Suprapubic skin (tissue), 4 donors: ENCODE data around the gene SLC16A3. TPM values are rescaled to one million over a fixed set of nuclear protein-coding genes. Genes with fewer than 3 reads are reported as not detected.
"Not testable (repeated sequence)": the region's sequence is repeated elsewhere in the genome, so short reads cannot be mapped to it uniquely, and the experiment has no call there.

Experiments used
- DNase-seq, 2 donors: peaks; one replicate each; pipeline ENCODE4 v3.0.0-alpha.2; 2019; ENCODE audit warnings: low spot score in 2 of 2
- H3K27ac ChIP-seq: fragments of 200-600 bp; sonication (generic); one replicate; pipeline ENCODE4 v1.5.1; 2019
- H3K27me3 ChIP-seq: fragments of 200-600 bp; sonication (generic); one replicate; pipeline ENCODE4 v1.5.1; 2019
- H3K36me3 ChIP-seq: fragments of 200-600 bp; sonication (generic); one replicate; pipeline ENCODE4 v1.5.1; 2019
- H3K4me1 ChIP-seq: fragments of 200-600 bp; sonication (generic); one replicate; pipeline ENCODE4 v1.5.1; 2019
- H3K4me3 ChIP-seq: fragments of 200-600 bp; sonication (generic); one replicate; pipeline ENCODE4 v1.5.1; 2019; ENCODE audit warnings: mild to moderate bottlenecking
- H3K9me3 ChIP-seq: fragments of 200-600 bp; sonication (generic); one replicate; pipeline ENCODE4 v1.5.1; 2019
- EP300 ChIP-seq: sonication (generic); formaldehyde crosslinking; IDR thresholded peaks from one replicate; pipeline ENCODE4 v1.6.1; 2017; ENCODE audit warnings: antibody characterized with exemption
- POLR2A ChIP-seq, 2 donors: fragments of 450-650 bp; IDR thresholded peaks; one replicate each; pipeline ENCODE4 v1.6.1; 2017; ENCODE audit warnings: antibody characterized with exemption in 2 of 2, mild to moderate bottlenecking in 2 of 2, moderate library complexity in 2 of 2
- POLR2AphosphoS5 ChIP-seq, 3 donors: sonication (generic); formaldehyde crosslinking; IDR thresholded peaks; one replicate each; pipeline ENCODE4 v1.6.1; 2017; ENCODE audit warnings: antibody characterized with exemption in 3 of 3
- WGBS: methylation state at CpG from one replicate; pipeline ENCODE4 v1.1.5; 2018; 5-methylcytosine and 5-hydroxymethylcytosine counted together
- total RNA-seq, 4 donors: library from RNA; depleted of rRNA; stranded (reverse); fragments of >200 nt; gene quantifications; one replicate each; pipeline ENCODE4 v1.1.0, GENCODE V29; 2016
- TF ChIP-seq, protein P1 (sequence below), 2 donors: fragments of 200-600 bp in 1 of 2; fragments of 450-650 bp in 1 of 2; sonication (generic) in 1 of 2; IDR thresholded peaks; one replicate each; pipeline ENCODE4 v1.5.1; 2016 to 2019; ENCODE audit warnings: antibody characterized with exemption in 2 of 2, mild to moderate bottlenecking in 1 of 2, moderate library complexity in 1 of 2

The SLC16A3 gene
- total RNA-seq, 4 donors from 2014 or later = 3.6 to 7.6 (median 4.5) TPM

DNA sequence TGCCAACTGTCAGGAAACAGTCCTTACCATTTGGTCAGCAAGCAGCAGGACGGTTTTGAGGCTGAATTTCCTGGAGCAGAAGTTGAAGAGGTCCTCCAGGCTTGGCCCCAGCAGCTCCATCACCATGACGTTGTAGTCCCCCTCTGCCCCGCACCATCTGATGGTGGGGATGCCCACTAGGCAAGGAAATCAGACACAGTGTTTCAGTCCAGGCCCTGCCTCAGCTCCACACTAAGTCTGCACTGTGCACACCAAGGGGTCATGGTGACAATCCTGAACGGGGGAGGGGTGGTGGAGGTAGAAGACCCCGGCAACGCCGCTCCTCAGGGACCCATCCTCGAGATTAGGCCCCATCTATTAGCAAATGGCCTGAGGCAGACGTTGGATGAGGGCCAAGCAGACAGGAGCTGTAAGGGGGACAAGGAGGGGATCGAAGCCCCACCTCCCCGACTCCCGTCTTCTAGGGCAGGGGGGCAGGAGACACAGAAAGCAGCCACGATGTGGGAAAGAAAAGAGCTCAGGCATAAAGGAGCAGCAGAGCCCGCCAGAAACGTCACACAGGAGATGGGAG, 26.6 kb downstream of the SLC16A3 start:
- DNase-seq = peak in 1 of 2 donors; percentile 65
- no peaks in the 10 kb centered on the region for H3K9me3 ChIP-seq
- H3K27me3 ChIP-seq = no peaks in the 10 kb centered on the region
- no peak overlapping the region for H3K4me3 ChIP-seq
- H3K27ac ChIP-seq = no peak overlapping the region
- no peak for TF ChIP-seq POLR2A (IDR thresholded peaks at IDR 0.05)
- TF ChIP-seq POLR2AphosphoS5 (IDR thresholded peaks at IDR 0.05) = no peak
- TF ChIP-seq, protein P1, sequence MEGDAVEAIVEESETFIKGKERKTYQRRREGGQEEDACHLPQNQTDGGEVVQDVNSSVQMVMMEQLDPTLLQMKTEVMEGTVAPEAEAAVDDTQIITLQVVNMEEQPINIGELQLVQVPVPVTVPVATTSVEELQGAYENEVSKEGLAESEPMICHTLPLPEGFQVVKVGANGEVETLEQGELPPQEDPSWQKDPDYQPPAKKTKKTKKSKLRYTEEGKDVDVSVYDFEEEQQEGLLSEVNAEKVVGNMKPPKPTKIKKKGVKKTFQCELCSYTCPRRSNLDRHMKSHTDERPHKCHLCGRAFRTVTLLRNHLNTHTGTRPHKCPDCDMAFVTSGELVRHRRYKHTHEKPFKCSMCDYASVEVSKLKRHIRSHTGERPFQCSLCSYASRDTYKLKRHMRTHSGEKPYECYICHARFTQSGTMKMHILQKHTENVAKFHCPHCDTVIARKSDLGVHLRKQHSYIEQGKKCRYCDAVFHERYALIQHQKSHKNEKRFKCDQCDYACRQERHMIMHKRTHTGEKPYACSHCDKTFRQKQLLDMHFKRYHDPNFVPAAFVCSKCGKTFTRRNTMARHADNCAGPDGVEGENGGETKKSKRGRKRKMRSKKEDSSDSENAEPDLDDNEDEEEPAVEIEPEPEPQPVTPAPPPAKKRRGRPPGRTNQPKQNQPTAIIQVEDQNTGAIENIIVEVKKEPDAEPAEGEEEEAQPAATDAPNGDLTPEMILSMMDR (IDR thresholded peaks at IDR 0.05) = no peak
- TF ChIP-seq EP300 = no peak
- H3K36me3 ChIP-seq = peaks cover 96% of the 10 kb centered on the region
- H3K4me1 ChIP-seq = peaks cover 4% of the 10 kb centered on the region
- WGBS = 75% methylated on average over 15 of the region's 15 CpGs

DNA sequence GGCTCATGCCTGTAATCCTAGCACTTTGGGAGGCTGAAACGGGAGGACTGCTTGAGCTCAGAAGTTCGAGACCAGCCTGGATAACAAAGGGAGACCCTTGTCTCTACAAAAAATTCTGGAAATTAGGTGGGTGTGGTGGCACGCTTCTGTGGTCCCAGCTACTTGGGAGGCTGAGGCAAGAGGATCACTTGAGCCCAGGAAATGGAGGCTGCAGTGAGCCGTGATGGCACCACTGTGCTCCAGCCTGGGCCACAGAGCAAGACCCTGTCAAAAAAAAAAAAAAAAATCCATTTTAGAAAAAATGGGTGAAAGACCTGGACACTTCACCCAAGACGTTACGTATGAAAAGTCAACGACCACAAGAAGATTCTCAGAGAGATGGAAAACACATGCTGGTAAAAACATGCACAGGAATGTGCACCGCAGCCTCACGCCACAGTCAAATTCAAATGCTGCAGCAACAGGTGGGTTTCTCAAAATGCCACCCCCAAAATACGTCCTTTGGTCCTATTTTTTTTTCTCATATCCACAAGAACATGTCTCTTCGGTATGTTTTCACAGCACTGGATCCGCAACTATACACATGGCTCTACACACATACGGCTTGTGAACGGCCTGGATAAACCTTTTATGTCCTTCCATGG, 27.5 kb downstream of the SLC16A3 start:
- Histone ChIP-seq H3K4me3 (no peak overlapping the region), H3K4me1 (peaks cover 4% of the 10 kb centered on the region), H3K36me3 (peaks cover 96% of the 10 kb centered on the region), H3K27ac (no peak overlapping the region), H3K27me3 (no peaks in the 10 kb centered on the region), H3K9me3 (no peaks in the 10 kb centered on the region)
- 91% methylated on average over 14 of the region's 14 CpGs for WGBS
- TF ChIP-seq POLR2AphosphoS5 (IDR thresholded peaks at IDR 0.05) (no peak), POLR2A (IDR thresholded peaks at IDR 0.05) (no peak), EP300 (no peak)
- TF ChIP-seq, protein P1 (IDR thresholded peaks at IDR 0.05) = no peak
- DNase-seq = no peak

DNA sequence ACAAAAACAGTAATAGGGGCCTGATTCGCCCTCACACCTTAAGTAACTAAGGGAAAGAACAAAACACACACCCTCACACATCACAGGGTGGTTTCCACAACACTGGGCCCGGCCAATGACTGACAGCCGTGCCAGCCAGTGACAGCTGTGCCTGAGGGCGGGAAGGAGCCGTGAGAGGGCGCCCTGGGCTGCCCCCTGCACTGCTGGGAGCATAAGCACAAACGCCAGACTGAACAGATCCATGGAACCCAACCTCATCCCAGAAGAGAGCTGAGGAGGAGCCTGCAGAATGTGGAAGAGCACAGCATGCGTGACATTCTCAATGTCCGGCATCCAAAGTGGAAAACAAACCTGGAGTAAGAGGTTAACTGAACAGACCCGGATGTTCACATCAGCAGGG, 28.6 kb downstream of the SLC16A3 start:
- 58% methylated on average over 10 of the region's 10 CpGs for WGBS
- no peak overlapping the region for H3K27ac ChIP-seq
- peaks cover 96% of the 10 kb centered on the region for H3K36me3 ChIP-seq
- no peak for DNase-seq
- no peaks in the 10 kb centered on the region for H3K9me3 ChIP-seq
- no peak overlapping the region for H3K4me3 ChIP-seq
- TF ChIP-seq, protein P1 (IDR thresholded peaks at IDR 0.05) = no peak
- TF ChIP-seq EP300 (no peak), POLR2AphosphoS5 (IDR thresholded peaks at IDR 0.05) (no peak), POLR2A (IDR thresholded peaks at IDR 0.05) (no peak)
- H3K4me1 ChIP-seq = peaks cover 4% of the 10 kb centered on the region
- H3K27me3 ChIP-seq = no peaks in the 10 kb centered on the region

DNA sequence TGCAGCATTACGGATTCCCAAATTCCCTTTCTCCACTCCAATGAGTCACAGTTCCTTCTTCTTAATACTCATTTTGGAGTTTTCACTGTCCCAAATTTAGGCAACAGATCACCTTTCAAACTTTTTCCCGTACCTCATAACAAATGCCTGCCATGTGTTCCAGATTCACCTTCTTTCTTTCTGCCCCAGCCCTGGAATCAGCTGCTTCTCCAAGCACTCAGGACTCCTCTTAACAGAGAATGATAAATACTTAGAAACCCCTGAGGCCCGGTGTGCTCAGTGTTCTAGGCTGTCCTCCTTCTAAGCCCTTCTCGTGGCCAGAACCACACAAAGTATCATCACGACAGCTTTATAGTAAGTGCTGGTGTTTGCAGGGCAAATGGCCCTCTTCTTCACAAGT, 29.7 kb downstream of the SLC16A3 start:
- no peaks in the 10 kb centered on the region for H3K9me3 ChIP-seq
- no peak overlapping the region for H3K4me3 ChIP-seq
- H3K27ac ChIP-seq = no peak overlapping the region
- peaks cover 96% of the 10 kb centered on the region for H3K36me3 ChIP-seq
- peaks cover 4% of the 10 kb centered on the region for H3K4me1 ChIP-seq
- 74% methylated on average over 5 of the region's 5 CpGs for WGBS
- TF ChIP-seq POLR2AphosphoS5 (IDR thresholded peaks at IDR 0.05) (no peak), EP300 (no peak), POLR2A (IDR thresholded peaks at IDR 0.05) (no peak)
- TF ChIP-seq, protein P1 (IDR thresholded peaks at IDR 0.05) = no peak
- no peak for DNase-seq
- no peaks in the 10 kb centered on the region for H3K27me3 ChIP-seq

DNA sequence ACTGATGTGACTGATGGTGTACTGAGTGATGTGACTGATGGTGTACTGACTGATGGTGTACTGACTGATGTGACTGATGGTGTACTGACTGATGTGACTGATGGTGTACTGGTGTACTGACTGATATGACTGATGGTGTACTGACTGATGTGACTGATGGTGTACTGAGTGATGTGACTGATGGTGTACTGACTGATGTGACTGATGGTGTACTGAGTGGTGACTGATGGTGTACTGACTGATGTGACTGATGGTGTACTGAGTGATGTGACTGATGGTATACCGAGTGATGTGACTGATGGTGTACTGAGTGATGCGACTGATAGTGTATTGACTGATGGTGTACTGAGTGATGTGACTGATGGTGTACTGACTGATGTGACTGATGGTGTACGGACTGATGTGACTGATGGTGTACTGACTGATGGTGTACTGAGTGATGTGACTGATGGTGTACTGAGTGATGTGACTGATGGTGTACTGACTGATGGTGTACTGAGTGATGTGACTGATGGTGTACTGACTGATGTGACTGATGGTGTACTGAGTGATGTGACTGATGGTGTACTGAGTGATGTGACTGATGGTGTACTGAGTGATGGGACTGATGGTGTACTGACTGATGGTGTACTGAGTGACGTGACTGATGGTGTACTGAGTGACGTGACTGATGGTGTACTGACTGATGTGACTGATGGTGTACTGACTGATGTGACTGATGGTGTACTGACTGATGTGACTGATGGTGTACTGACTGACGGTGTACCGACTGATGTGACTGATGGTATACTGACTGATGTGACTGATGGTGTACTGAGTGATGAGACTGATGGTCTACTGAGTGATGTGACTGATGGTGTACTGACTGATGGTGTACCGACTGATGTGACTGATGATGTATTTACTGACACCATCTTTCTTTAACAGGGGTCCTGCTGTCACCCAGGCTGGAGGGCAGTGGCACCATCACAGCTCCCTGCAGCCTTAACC, 31.4 kb downstream of the SLC16A3 start:
- not testable (repeated sequence) for H3K4me3 ChIP-seq, H3K4me1 ChIP-seq, H3K27ac ChIP-seq, H3K27me3 ChIP-seq, DNase-seq, H3K9me3 ChIP-seq
- peaks cover 97% of the 10 kb centered on the region for H3K36me3 ChIP-seq
- 90% methylated on average over 8 of the region's 8 CpGs for WGBS
